NB4 (cell line): ENCODE data around the gene DUSP16.

Experiments
- MYC ChIP-seq: IDR thresholded peaks from 2 replicates; pipeline ENCODE4 v1.6.1; 2011; ENCODE audit warnings: low read depth, low read length
- POLR2A ChIP-seq: IDR thresholded peaks from 2 replicates; pipeline ENCODE4 v1.6.1; 2011; ENCODE audit warnings: mild to moderate bottlenecking; ENCODE audit not compliant: insufficient read length; ENCODE audit errors: extremely low read depth
- TF ChIP-seq, protein P1 (sequence below): IDR thresholded peaks from one replicate; pipeline ENCODE4 v1.5.1; 2012; ENCODE audit warnings: low read depth, low read length

DNA sequence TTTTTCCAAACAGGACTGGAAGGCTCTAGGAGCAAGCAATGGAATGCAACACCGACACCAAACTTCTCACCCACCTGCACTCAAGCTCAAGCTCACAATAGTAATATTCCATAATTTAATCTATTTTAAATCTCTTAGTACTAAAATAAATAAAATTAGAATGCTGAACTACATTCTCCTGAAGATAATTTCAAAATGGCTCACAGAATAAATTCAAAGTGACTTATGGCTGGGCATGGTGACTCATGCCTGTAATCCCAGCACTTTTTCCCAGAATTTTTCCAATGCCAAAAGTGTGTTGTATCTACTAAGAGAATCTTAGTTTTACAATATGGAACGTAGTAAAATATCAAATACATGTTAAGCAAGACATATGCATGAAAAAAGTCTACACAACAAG lies 31.5 kb downstream of the DUSP16 start:
- TF ChIP-seq, protein P1, sequence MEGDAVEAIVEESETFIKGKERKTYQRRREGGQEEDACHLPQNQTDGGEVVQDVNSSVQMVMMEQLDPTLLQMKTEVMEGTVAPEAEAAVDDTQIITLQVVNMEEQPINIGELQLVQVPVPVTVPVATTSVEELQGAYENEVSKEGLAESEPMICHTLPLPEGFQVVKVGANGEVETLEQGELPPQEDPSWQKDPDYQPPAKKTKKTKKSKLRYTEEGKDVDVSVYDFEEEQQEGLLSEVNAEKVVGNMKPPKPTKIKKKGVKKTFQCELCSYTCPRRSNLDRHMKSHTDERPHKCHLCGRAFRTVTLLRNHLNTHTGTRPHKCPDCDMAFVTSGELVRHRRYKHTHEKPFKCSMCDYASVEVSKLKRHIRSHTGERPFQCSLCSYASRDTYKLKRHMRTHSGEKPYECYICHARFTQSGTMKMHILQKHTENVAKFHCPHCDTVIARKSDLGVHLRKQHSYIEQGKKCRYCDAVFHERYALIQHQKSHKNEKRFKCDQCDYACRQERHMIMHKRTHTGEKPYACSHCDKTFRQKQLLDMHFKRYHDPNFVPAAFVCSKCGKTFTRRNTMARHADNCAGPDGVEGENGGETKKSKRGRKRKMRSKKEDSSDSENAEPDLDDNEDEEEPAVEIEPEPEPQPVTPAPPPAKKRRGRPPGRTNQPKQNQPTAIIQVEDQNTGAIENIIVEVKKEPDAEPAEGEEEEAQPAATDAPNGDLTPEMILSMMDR, result no peak
- no peak for TF ChIP-seq MYC
- TF ChIP-seq POLR2A, result no peak
